Activated naive CD4-positive, alpha-beta T cell treated with anti-CD3 and anti-CD28 coated beads, Interleukin-2, amount 50 U/mL, for 24 hours (primary cell): ENCODE measurements around the gene TRIM60.

Experiments used
- H3K27ac Mint-ChIP-seq: one replicate; pipeline ENCODE4 v1.8.0; 2021; ENCODE audit warnings: mild to moderate bottlenecking, mixed read lengths
- H3K27me3 Mint-ChIP-seq: one replicate; pipeline ENCODE4 v1.8.0; 2021; ENCODE audit warnings: mixed read lengths
- H3K36me3 Mint-ChIP-seq: one replicate; pipeline ENCODE4 v1.8.0; 2021; ENCODE audit warnings: mixed read lengths
- H3K4me1 Mint-ChIP-seq: one replicate; pipeline ENCODE4 v1.8.0; 2021; ENCODE audit warnings: mixed read lengths
- H3K4me3 Mint-ChIP-seq: one replicate; pipeline ENCODE4 v1.8.0; 2021; ENCODE audit warnings: mild to moderate bottlenecking, mixed read lengths
- H3K9me3 Mint-ChIP-seq: one replicate; pipeline ENCODE4 v1.8.0; 2021; ENCODE audit warnings: mixed read lengths

The TRIM60 gene

GRCh38 chr4:165088366-165088765 is 56.6 kb downstream of the TRIM60 start:
- no peak overlapping the region for H3K4me3 Mint-ChIP-seq
- no peaks in the 10 kb centered on the region for H3K9me3 Mint-ChIP-seq
- no peaks in the 10 kb centered on the region for H3K27me3 Mint-ChIP-seq
- H3K36me3 Mint-ChIP-seq: peaks cover 12% of the 10 kb centered on the region
- H3K27ac Mint-ChIP-seq: no peak overlapping the region
- H3K4me1 Mint-ChIP-seq: no peaks in the 10 kb centered on the region
